H1 (cell line): ENCODE data around the gene EXD3. TPM values are rescaled to one million over a fixed set of nuclear protein-coding genes. Genes with fewer than 3 reads are reported as not detected.

Experiments
- CTCF ChIA-PET: fragments of 300-600 bp; sonication (Branson Sonifier 250); formaldehyde crosslinking; loops from one replicate; lab custom pipeline; 2021; ENCODE audit not compliant: partially characterized antibody; lab: Charles Lee
- POLR2A ChIA-PET: fragments of 300-600 bp; sonication (Branson Sonifier 250); formaldehyde crosslinking; loops from one replicate; lab custom pipeline; 2021; ENCODE audit warnings: inconsistent platforms; ENCODE audit not compliant: partially characterized antibody; lab: Charles Lee
- DNase-seq, 2 experiments: peaks; one replicate each; pipeline versions ENCODE4 v3.0.0 to v3.0.0-alpha.2; 2010 to 2022; ENCODE audit warnings: low spot score in 2 of 2, low read depth in 1 of 2, mixed read lengths in 1 of 2
- FAIRE-seq: peaks from 2 replicates; lab custom pipeline; 2011; peaks lifted over from hg19 to GRCh38; lab: Jason Lieb, UNC
- H2AFZ ChIP-seq: 2 replicates; pipeline ENCODE4 v1.8.1; 2012; ENCODE audit warnings: low read length, inconsistent platforms
- H2AK5ac ChIP-seq: 2 replicates; pipeline ENCODE4 v1.6.1; 2013; ENCODE audit warnings: low read depth, low read length
- H2BK120ac ChIP-seq: replicated peaks from 2 replicates; pipeline ENCODE3; 2013; ENCODE audit warnings: low read depth, low read length, inconsistent platforms
- H2BK12ac ChIP-seq: 2 replicates; pipeline ENCODE4 v1.6.1; 2013; ENCODE audit warnings: low read depth, low read length
- H2BK15ac ChIP-seq: 2 replicates; pipeline ENCODE4 v1.6.1; 2013; ENCODE audit warnings: low read length
- H2BK20ac ChIP-seq: 2 replicates; pipeline ENCODE4 v1.6.1; 2013; ENCODE audit warnings: low read length
- H2BK5ac ChIP-seq: 2 replicates; pipeline ENCODE4 v1.6.1; 2013; ENCODE audit warnings: low read depth, low read length
- H3K14ac ChIP-seq: 2 replicates; pipeline ENCODE4 v1.6.1; 2013; ENCODE audit warnings: inconsistent platforms; ENCODE audit not compliant: insufficient read length
- H3K18ac ChIP-seq: 2 replicates; pipeline ENCODE4 v1.6.1; 2013; ENCODE audit warnings: low read length; ENCODE audit errors: extremely low read depth
- H3K23ac ChIP-seq: 2 replicates; pipeline ENCODE4 v1.6.1; 2013; ENCODE audit warnings: inconsistent platforms; ENCODE audit not compliant: insufficient read length
- H3K23me2 ChIP-seq: 2 replicates; pipeline ENCODE4 v1.6.1; 2013; ENCODE audit warnings: low read depth, low read length
- H3K27ac ChIP-seq: 2 replicates; pipeline ENCODE4 v1.6.1; 2011; ENCODE audit warnings: low read depth, low read length, inconsistent platforms
- H3K27me3 ChIP-seq, 4 experiments: replicated peaks in 1 of 4; 1 replicate in 1 of 4; 2 replicates in 3 of 4; pipeline versions ENCODE4 v1.6.1 to v1.8.1; 2011 to 2013; ENCODE audit warnings: low read length in 3 of 4, mild to moderate bottlenecking in 3 of 4, inconsistent platforms in 2 of 4, mixed read lengths in 2 of 4, moderate library complexity in 1 of 4; ENCODE audit not compliant: control insufficient read depth in 3 of 4, insufficient read depth in 3 of 4; ENCODE audit errors: extremely low read depth in 1 of 4
- H3K36me3 ChIP-seq, 4 experiments: 2 replicates each; pipeline versions ENCODE4 v1.6.1 to v1.8.1; 2011 to 2013; ENCODE audit warnings: mild to moderate bottlenecking in 4 of 4, low read length in 3 of 4, moderate library complexity in 2 of 4, control low read depth in 1 of 4, inconsistent platforms in 1 of 4; ENCODE audit not compliant: insufficient read depth in 4 of 4, control insufficient read depth in 2 of 4
- H3K4ac ChIP-seq: replicated peaks from 2 replicates; pipeline ENCODE3; 2013; ENCODE audit warnings: low read length, low read depth, mixed read lengths, inconsistent platforms; ENCODE audit not compliant: insufficient read length
- H3K4me1 ChIP-seq, 4 experiments: replicated peaks in 1 of 4; 1 replicate in 1 of 4; 2 replicates in 3 of 4; pipeline versions ENCODE4 v1.6.1 to v1.8.1; 2011 to 2013; ENCODE audit warnings: low read length in 3 of 4, inconsistent platforms in 2 of 4, mixed read lengths in 1 of 4; ENCODE audit not compliant: insufficient read depth in 4 of 4, control insufficient read depth in 3 of 4
- H3K4me2 ChIP-seq, 2 experiments: 2 replicates each; pipeline versions ENCODE4 v1.6.1 to v1.8.1; 2011 to 2013; ENCODE audit warnings: low read depth in 2 of 2, low read length in 2 of 2, control low read depth in 1 of 2, inconsistent platforms in 1 of 2, mild to moderate bottlenecking in 1 of 2; ENCODE audit not compliant: insufficient read depth in 1 of 2
- H3K4me3 ChIP-seq, 4 experiments: fragments of 200-600, 300-600 bp in 1 of 4; sonication (generic), shearing (Covaris generic), sonication (Bioruptor Twin) in 1 of 4; 2 replicates each; pipeline versions ENCODE4 v1.5.1 to v1.8.1; 2011 to 2016; ENCODE audit warnings: low read length in 4 of 4, low read depth in 3 of 4, control low read depth in 2 of 4, inconsistent platforms in 2 of 4, mild to moderate bottlenecking in 2 of 4, mixed read lengths in 1 of 4, moderate library complexity in 1 of 4; ENCODE audit not compliant: insufficient read depth in 2 of 4; ENCODE audit errors: extremely low read depth in 1 of 4
- H3K56ac ChIP-seq: replicated peaks from 2 replicates; pipeline ENCODE3; 2013; ENCODE audit warnings: low read depth, mild to moderate bottlenecking, mixed read lengths, low read length, inconsistent platforms; ENCODE audit not compliant: insufficient read length
- H3K79me1 ChIP-seq: 2 replicates; pipeline ENCODE4 v1.6.1; 2013; ENCODE audit warnings: low read depth, low read length, control low read depth
- H3K79me2 ChIP-seq, 2 experiments: 2 replicates each; pipeline versions ENCODE4 v1.6.1 to v1.8.1; 2012 to 2013; ENCODE audit warnings: low read length in 2 of 2, mild to moderate bottlenecking in 2 of 2, inconsistent platforms in 1 of 2; ENCODE audit not compliant: insufficient read depth in 2 of 2, control insufficient read depth in 1 of 2
- H3K9ac ChIP-seq, 4 experiments: replicated peaks in 1 of 4; 1 replicate in 1 of 4; 2 replicates in 3 of 4; pipeline versions ENCODE4 v1.6.1 to v1.8.1; 2011 to 2013; ENCODE audit warnings: low read depth in 3 of 4, low read length in 3 of 4, control low read depth in 2 of 4, mild to moderate bottlenecking in 2 of 4, moderate library complexity in 2 of 4, inconsistent platforms in 1 of 4; ENCODE audit errors: extremely low read depth in 1 of 4
- H3K9me3 ChIP-seq, 2 experiments: 2 replicates each; pipeline versions ENCODE4 v1.6.1 to v1.8.1; 2012 to 2013; ENCODE audit warnings: mild to moderate bottlenecking in 2 of 2, moderate library complexity in 2 of 2, control low read depth in 1 of 2, inconsistent platforms in 1 of 2, low read depth in 1 of 2, low read length in 1 of 2, mixed read lengths in 1 of 2; ENCODE audit not compliant: insufficient read depth in 2 of 2
- H4K20me1 ChIP-seq, 2 experiments: replicated peaks in 1 of 2; 2 replicates each; pipeline versions ENCODE3 to v1.8.1; 2011 to 2013; ENCODE audit warnings: inconsistent platforms in 2 of 2, low read length in 2 of 2, mild to moderate bottlenecking in 1 of 2; ENCODE audit not compliant: insufficient read depth in 2 of 2, control insufficient read depth in 1 of 2
- H4K5ac ChIP-seq: 2 replicates; pipeline ENCODE4 v1.6.1; 2013; ENCODE audit warnings: low read length, low read depth, mixed read lengths, inconsistent platforms; ENCODE audit not compliant: insufficient read length
- H4K8ac ChIP-seq: 2 replicates; pipeline ENCODE4 v1.8.0; 2013; ENCODE audit warnings: mild to moderate bottlenecking, moderate library complexity, low read length, inconsistent platforms; ENCODE audit not compliant: insufficient read depth; ENCODE audit errors: extremely low read depth
- H4K91ac ChIP-seq: replicated peaks from 2 replicates; pipeline ENCODE3; 2013; ENCODE audit warnings: low read length, mixed read lengths, inconsistent platforms; ENCODE audit not compliant: insufficient read length
- ATF3 ChIP-seq: IDR thresholded peaks from 2 replicates; pipeline ENCODE4 v1.6.1; 2011; ENCODE audit warnings: low read depth, mild to moderate bottlenecking, low read length; ENCODE audit not compliant: insufficient read depth
- CBX8 ChIP-seq: fragments of 300-800, 300-1000 bp; sonication (generic); IDR thresholded peaks from 2 replicates; pipeline ENCODE4 v1.7.1; 2016; ENCODE audit warnings: low read depth, low read length, borderline replicate concordance
- CTBP2 ChIP-seq: IDR thresholded peaks from 2 replicates; pipeline ENCODE4 v1.7.0; 2011; ENCODE audit warnings: borderline replicate concordance, mild to moderate bottlenecking, moderate library complexity, mixed read lengths, low read length; ENCODE audit not compliant: insufficient read depth, insufficient read length
- EZH2 ChIP-seq: fragments of 200-600 bp; sonication (generic); IDR thresholded peaks from 2 replicates; pipeline ENCODE4 v1.7.1; 2012; ENCODE audit warnings: low read depth, mild to moderate bottlenecking, moderate library complexity, low read length, inconsistent platforms; ENCODE audit not compliant: severe bottlenecking
- FOSL1 ChIP-seq: IDR thresholded peaks from 2 replicates; pipeline ENCODE4 v1.6.1; 2011; ENCODE audit warnings: mild to moderate bottlenecking, low read depth, low read length, moderate library complexity; ENCODE audit not compliant: insufficient read depth
- JUND ChIP-seq: IDR thresholded peaks from 2 replicates; pipeline ENCODE4 v1.6.1; 2011; ENCODE audit warnings: mild to moderate bottlenecking, improper control_type of control experiment, low read length
- PHF8 ChIP-seq: fragments of 200-600 bp; sonication (generic); conservative IDR thresholded peaks from 2 replicates; pipeline ENCODE4 v1.7.1; 2012; ENCODE audit warnings: low read depth, mild to moderate bottlenecking, inconsistent platforms, low read length, moderate library complexity
- RXRA ChIP-seq: IDR thresholded peaks from 2 replicates; pipeline ENCODE4 v1.6.1; 2011; ENCODE audit warnings: low read depth, mild to moderate bottlenecking, low read length, moderate library complexity; ENCODE audit not compliant: insufficient read depth
- SIX5 ChIP-seq: IDR thresholded peaks from 2 replicates; pipeline ENCODE4 v1.6.1; 2011; ENCODE audit warnings: mild to moderate bottlenecking, low read depth, low read length
- SP4 ChIP-seq: IDR thresholded peaks from 2 replicates; pipeline ENCODE4 v1.6.1; 2012; ENCODE audit warnings: low read length, inconsistent platforms
- SUZ12 ChIP-seq: fragments of 200-600 bp; sonication (generic); IDR thresholded peaks from 2 replicates; pipeline ENCODE4 v1.6.1; 2012; ENCODE audit warnings: mild to moderate bottlenecking, inconsistent platforms, low read length, moderate library complexity, mixed read lengths
- TAF7 ChIP-seq: optimal IDR thresholded peaks from 2 replicates; pipeline ENCODE3; 2011; ENCODE audit warnings: low read depth, mild to moderate bottlenecking, inconsistent platforms, low read length, moderate library complexity, borderline replicate concordance
- YY1 ChIP-seq: IDR thresholded peaks from 2 replicates; pipeline ENCODE4 v1.6.1; 2011; ENCODE audit warnings: low read depth, mild to moderate bottlenecking, low read length
- WGBS, 2 experiments: shearing (Covaris generic) in 1 of 2; methylation state at CpG; one replicate each; pipeline versions ENCODE4 v1.1.6 to v1.1.7; 2013 to 2015; ENCODE audit warnings: low lambda C conversion rate in 2 of 2, mixed read lengths in 2 of 2, inconsistent platforms in 1 of 2, low coverage in 1 of 2, missing lambda C conversion rate in 1 of 2; ENCODE audit not compliant: insufficient replicate concordance in 2 of 2, insufficient coverage in 1 of 2, insufficient read length in 1 of 2; ENCODE audit errors: extremely low coverage in 1 of 2, missing lambda C conversion rate in 1 of 2; 5-methylcytosine and 5-hydroxymethylcytosine counted together
- polyA plus RNA-seq, 7 experiments: library from polyadenylated mRNA; depleted of rRNA in 3 of 7; stranded (reverse) in 5 of 7; unstranded in 2 of 7; fragments of >200 nt in 5 of 7; fragments of 200-250 nt in 2 of 7; gene quantifications; 1 replicate in 5 of 7; 2 replicates in 1 of 7; 4 replicates in 1 of 7; pipeline versions ENCODE4 v1.2.1 to v1.2.3, GENCODE V29; 2011 to 2013; ENCODE audit warnings: missing spikeins in 2 of 7, mixed read lengths in 2 of 7
- total RNA-seq: library from RNA; stranded (reverse); fragmentation: NEBNext Ultra II Directional; extraction: Animal tissue kit (Norgen Biotek cat#: 25700); gene quantifications from 2 replicates; pipeline ENCODE4 v1.2.1, GENCODE V29; 2021

The EXD3 gene
- total and polyA plus RNA-seq, 2 of the 8 experiments (the other 6 are each of a cell fraction or from before 2014, with no cell fraction given), result 7.2 to 9.4 TPM

GRCh38 chr9:137411260-137411644, 11.7 kb downstream of the EXD3 start:
- Histone ChIP-seq H3K27ac (no peak overlapping the region), H3K36me3 (no peaks in the 10 kb centered on the region), H3K79me1 (peaks cover 7% of the 10 kb centered on the region; the same call in 1 of the 2 replicates), H2BK15ac (no peak overlapping the region), H2BK120ac (no peak overlapping the region), H4K5ac (no peak overlapping the region), H3K4me3 (no peak overlapping the region), H2BK12ac (no peak overlapping the region), H3K4me1 (peaks cover 0 to 8% (median 2%) of the 10 kb centered on the region in 4 experiments; a peak in 6 of 7 replicates), H3K23me2 (peaks cover 6% of the 10 kb centered on the region; the same call in 1 of the 2 replicates), H3K56ac (no peak overlapping the region), H3K27me3 (peaks cover 0 to 2% (median 0%) of the 10 kb centered on the region in 4 experiments; a peak in 1 of 7 replicates), H3K18ac (no peak overlapping the region), H2BK5ac (no peak overlapping the region), H3K14ac (no peak overlapping the region), H4K20me1 (peaks cover 2 to 3% of the 10 kb centered on the region in 2 experiments), H4K8ac (no peak overlapping the region; the same call in 1 of the 2 replicates), H2AK5ac (no peak overlapping the region), H3K4ac (no peak overlapping the region), H3K4me2 (no peak overlapping the region), H3K79me2 (no peaks in the 10 kb centered on the region), H3K23ac (no peak overlapping the region), H3K9me3 (no peaks in the 10 kb centered on the region), H3K9ac (no peak overlapping the region), H4K91ac (no peak overlapping the region), H2AFZ (no peak overlapping the region), H2BK20ac (no peak overlapping the region)
- 82% methylated on average over 11 of the region's 17 CpGs; no CpG with 5 or more reads in 1 of the 2 experiments for WGBS, 2 experiments
- ChIA-PET POLR2A (interaction anchor here (0.7 kb wide), 1 partner anchor 29 kb away, joined by 3 read pairs; no protein-coding TSS in a partner anchor), CTCF (interaction anchor here (0.6 to 1.4 kb wide), 3 partner anchors 12 to 591 kb away, joined by 3 to 5 read pairs (median 3); partner anchors contain the start of genes EXD3 and NOXA1)
- DNase-seq, result no peak
- FAIRE-seq, result no peak
- TF ChIP-seq PHF8 (no peak), FOSL1 (no peak), SP4 (no peak), EZH2 (no peak), TAF7 (no peak), JUND (no peak), YY1 (no peak), SUZ12 (no peak), CBX8 (no peak), RXRA (no peak), SIX5 (no peak), ATF3 (no peak), CTBP2 (no peak)
